NOMO-1 treated with dmso at 0.1 percent for 144 hours (cell line): ENCODE data around the gene CCDC47.
"Not testable (repeated sequence)": the region's sequence is repeated elsewhere in the genome, so short reads cannot be mapped to it uniquely, and the experiment has no call there.

Experiments
- DNase-seq: peaks from one replicate; lab custom pipeline; 2025; ENCODE audit not compliant: unreplicated experiment; lab: John Stamatoyannopoulos, UW

The CCDC47 gene

GRCh38 chr17:63740464-63741142, 32.8 kb downstream of the CCDC47 start:
- DNase-seq: no peak

GRCh38 chr17:63735691-63736090, 37.7 kb downstream of the CCDC47 start:
- DNase-seq: no peak

- DNase-seq: no peak
Measured at GRCh38 chr17:63722403-63722802, 51.0 kb downstream of the CCDC47 start.

- not testable (repeated sequence) for DNase-seq
Measured at GRCh38 chr17:63720194-63720593, 53.2 kb downstream of the CCDC47 start.

GRCh38 chr17:63718988-63719387, 54.4 kb downstream of the CCDC47 start:
- no peak for DNase-seq

GRCh38 chr17:63716426-63716825, 57.0 kb downstream of the CCDC47 start:
- DNase-seq: no peak

GRCh38 chr17:63714550-63715277, 58.7 kb downstream of the CCDC47 start:
- DNase-seq: no peak

GRCh38 chr17:63709110-63709509, 64.3 kb downstream of the CCDC47 start:
- no peak for DNase-seq

GRCh38 chr17:63707151-63707550, 66.2 kb downstream of the CCDC47 start:
- no peak for DNase-seq

GRCh38 chr17:63706336-63707082, 66.9 kb downstream of the CCDC47 start:
- no peak for DNase-seq

GRCh38 chr17:63705657-63706056, 67.7 kb downstream of the CCDC47 start:
- no peak for DNase-seq

GRCh38 chr17:63704836-63705235, 68.6 kb downstream of the CCDC47 start:
- no peak for DNase-seq

GRCh38 chr17:63704259-63704576, 69.2 kb downstream of the CCDC47 start:
- no peak for DNase-seq

GRCh38 chr17:63703556-63704258, 69.7 kb downstream of the CCDC47 start:
- DNase-seq: no peak

- no peak for DNase-seq
Measured at GRCh38 chr17:63703029-63703428, 70.4 kb downstream of the CCDC47 start.

GRCh38 chr17:63702721-63703015, 70.7 kb downstream of the CCDC47 start:
- DNase-seq: no peak

GRCh38 chr17:63701868-63702720, 71.3 kb downstream of the CCDC47 start:
- no peak for DNase-seq

GRCh38 chr17:63701456-63701820, 72.0 kb downstream of the CCDC47 start:
- no peak for DNase-seq

GRCh38 chr17:63700528-63701455, 72.6 kb downstream of the CCDC47 start:
- DNase-seq: no peak
